Measurements from ENCODE around the gene WDR45B. TPM values are rescaled to one million over a fixed set of nuclear protein-coding genes. Genes with fewer than 3 reads are reported as not detected.

WDR45B gene
- total RNA-seq, 1 experiment from 2014 or later, result 96.5 TPM

DNA sequence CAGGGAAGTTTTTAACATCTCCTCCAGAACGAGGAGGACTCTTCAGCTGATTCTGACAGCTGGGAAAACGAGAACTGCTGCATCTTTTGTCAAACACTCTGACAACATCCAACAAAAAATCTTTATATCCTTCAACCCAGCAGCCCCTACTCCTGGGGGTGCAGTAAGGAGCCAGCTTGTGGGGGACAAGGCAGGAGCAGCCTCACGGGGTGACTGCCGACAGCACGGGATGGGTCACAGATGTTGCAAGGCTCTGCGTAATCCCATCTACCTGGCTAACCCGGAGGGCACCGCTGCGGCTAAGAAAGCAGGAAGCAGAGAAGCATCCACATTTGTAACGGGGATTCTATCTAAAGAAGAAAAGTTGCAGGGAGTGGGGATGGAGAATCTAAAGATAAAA is 28.6 kb downstream of the WDR45B start (continued):
- TF ChIP-seq, protein P1, sequence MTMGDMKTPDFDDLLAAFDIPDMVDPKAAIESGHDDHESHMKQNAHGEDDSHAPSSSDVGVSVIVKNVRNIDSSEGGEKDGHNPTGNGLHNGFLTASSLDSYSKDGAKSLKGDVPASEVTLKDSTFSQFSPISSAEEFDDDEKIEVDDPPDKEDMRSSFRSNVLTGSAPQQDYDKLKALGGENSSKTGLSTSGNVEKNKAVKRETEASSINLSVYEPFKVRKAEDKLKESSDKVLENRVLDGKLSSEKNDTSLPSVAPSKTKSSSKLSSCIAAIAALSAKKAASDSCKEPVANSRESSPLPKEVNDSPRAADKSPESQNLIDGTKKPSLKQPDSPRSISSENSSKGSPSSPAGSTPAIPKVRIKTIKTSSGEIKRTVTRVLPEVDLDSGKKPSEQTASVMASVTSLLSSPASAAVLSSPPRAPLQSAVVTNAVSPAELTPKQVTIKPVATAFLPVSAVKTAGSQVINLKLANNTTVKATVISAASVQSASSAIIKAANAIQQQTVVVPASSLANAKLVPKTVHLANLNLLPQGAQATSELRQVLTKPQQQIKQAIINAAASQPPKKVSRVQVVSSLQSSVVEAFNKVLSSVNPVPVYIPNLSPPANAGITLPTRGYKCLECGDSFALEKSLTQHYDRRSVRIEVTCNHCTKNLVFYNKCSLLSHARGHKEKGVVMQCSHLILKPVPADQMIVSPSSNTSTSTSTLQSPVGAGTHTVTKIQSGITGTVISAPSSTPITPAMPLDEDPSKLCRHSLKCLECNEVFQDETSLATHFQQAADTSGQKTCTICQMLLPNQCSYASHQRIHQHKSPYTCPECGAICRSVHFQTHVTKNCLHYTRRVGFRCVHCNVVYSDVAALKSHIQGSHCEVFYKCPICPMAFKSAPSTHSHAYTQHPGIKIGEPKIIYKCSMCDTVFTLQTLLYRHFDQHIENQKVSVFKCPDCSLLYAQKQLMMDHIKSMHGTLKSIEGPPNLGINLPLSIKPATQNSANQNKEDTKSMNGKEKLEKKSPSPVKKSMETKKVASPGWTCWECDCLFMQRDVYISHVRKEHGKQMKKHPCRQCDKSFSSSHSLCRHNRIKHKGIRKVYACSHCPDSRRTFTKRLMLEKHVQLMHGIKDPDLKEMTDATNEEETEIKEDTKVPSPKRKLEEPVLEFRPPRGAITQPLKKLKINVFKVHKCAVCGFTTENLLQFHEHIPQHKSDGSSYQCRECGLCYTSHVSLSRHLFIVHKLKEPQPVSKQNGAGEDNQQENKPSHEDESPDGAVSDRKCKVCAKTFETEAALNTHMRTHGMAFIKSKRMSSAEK (CRISPR knock-in tag; IDR thresholded peaks at IDR 0.05; ENCODE audit: borderline replicate concordance), result no peak
- no peak for TF ChIP-seq ZBTB21 (CRISPR knock-in tag; IDR thresholded peaks at IDR 0.05; ENCODE audit: borderline replicate concordance)
- no peak for TF ChIP-seq GTF2I (CRISPR knock-in tag; conservative IDR thresholded peaks at IDR 0.05)
- TF ChIP-seq ELF4 (CRISPR knock-in tag; IDR thresholded peaks at IDR 0.05; ENCODE audit: low read depth), result no peak
- TF ChIP-seq TEAD4 (CRISPR knock-in tag; IDR thresholded peaks at IDR 0.05), result no peak
- TF ChIP-seq SMAD3 (CRISPR knock-in tag; IDR thresholded peaks at IDR 0.05; ENCODE audit: borderline replicate concordance), result no peak
- TF ChIP-seq, protein P2, sequence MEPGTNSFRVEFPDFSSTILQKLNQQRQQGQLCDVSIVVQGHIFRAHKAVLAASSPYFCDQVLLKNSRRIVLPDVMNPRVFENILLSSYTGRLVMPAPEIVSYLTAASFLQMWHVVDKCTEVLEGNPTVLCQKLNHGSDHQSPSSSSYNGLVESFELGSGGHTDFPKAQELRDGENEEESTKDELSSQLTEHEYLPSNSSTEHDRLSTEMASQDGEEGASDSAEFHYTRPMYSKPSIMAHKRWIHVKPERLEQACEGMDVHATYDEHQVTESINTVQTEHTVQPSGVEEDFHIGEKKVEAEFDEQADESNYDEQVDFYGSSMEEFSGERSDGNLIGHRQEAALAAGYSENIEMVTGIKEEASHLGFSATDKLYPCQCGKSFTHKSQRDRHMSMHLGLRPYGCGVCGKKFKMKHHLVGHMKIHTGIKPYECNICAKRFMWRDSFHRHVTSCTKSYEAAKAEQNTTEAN (CRISPR knock-in tag; IDR thresholded peaks at IDR 0.05), result no peak
- TF ChIP-seq NR1H2 (CRISPR knock-in tag; IDR thresholded peaks at IDR 0.05), result no peak
- no peak for TF ChIP-seq ZNF416 (CRISPR knock-in tag; IDR thresholded peaks at IDR 0.05)
- TF ChIP-seq, protein P3, sequence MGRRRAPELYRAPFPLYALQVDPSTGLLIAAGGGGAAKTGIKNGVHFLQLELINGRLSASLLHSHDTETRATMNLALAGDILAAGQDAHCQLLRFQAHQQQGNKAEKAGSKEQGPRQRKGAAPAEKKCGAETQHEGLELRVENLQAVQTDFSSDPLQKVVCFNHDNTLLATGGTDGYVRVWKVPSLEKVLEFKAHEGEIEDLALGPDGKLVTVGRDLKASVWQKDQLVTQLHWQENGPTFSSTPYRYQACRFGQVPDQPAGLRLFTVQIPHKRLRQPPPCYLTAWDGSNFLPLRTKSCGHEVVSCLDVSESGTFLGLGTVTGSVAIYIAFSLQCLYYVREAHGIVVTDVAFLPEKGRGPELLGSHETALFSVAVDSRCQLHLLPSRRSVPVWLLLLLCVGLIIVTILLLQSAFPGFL (CRISPR knock-in tag; IDR thresholded peaks at IDR 0.05; ENCODE audit: borderline replicate concordance), result no peak
- TF ChIP-seq, protein P4, sequence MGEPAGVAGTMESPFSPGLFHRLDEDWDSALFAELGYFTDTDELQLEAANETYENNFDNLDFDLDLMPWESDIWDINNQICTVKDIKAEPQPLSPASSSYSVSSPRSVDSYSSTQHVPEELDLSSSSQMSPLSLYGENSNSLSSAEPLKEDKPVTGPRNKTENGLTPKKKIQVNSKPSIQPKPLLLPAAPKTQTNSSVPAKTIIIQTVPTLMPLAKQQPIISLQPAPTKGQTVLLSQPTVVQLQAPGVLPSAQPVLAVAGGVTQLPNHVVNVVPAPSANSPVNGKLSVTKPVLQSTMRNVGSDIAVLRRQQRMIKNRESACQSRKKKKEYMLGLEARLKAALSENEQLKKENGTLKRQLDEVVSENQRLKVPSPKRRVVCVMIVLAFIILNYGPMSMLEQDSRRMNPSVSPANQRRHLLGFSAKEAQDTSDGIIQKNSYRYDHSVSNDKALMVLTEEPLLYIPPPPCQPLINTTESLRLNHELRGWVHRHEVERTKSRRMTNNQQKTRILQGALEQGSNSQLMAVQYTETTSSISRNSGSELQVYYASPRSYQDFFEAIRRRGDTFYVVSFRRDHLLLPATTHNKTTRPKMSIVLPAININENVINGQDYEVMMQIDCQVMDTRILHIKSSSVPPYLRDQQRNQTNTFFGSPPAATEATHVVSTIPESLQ (CRISPR knock-in tag; IDR thresholded peaks at IDR 0.05), result no peak

DNA sequence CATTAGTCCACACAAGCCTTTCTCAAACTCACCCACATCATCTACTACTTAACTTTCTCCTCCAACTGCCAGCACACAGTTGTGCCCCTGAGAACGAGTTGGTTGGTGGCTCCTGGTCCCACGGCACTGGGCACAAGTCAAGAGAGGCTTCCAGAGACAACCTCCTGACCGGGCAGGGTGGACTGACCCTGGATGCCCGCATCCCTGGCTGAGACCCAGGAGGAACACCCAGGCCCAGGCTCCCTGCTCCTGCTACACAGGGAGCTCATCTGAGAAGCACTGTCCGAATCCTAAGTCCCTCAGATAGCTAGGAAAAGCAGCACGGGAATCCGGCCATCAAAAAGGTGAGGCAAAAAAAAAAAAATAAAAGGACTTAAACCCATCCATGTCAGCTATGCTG is 29.0 kb downstream of the WDR45B start:
- H3K36me3 Mint-ChIP-seq, result peaks cover 59% of the 10 kb centered on the region
- H3K9me3 Mint-ChIP-seq, result no peaks in the 10 kb centered on the region
- H3K4me1 Mint-ChIP-seq, result no peaks in the 10 kb centered on the region
- no peak overlapping the region for H3K27ac Mint-ChIP-seq
- no peak for ATAC-seq
- ChIA-PET CTCF (interaction anchor here (0.6 kb wide), 1 partner anchor 187 kb away, joined by 3 read pairs; no protein-coding TSS in a partner anchor), POLR2A (no interaction called here)
- H3K27me3 Mint-ChIP-seq (ENCODE audit: low read depth), result no peaks in the 10 kb centered on the region
- DNase-seq (ENCODE audit: low spot score), result no peak
- H3K4me3 Mint-ChIP-seq, result no peak overlapping the region
- TF ChIP-seq ELF4 (CRISPR knock-in tag; IDR thresholded peaks at IDR 0.05; ENCODE audit: low read depth) (no peak), CREM (CRISPR knock-in tag; IDR thresholded peaks at IDR 0.05) (no peak), GABPB1 (CRISPR knock-in tag; IDR thresholded peaks at IDR 0.05) (no peak), SMAD4 (CRISPR knock-in tag; IDR thresholded peaks at IDR 0.05) (no peak), SOX15 (CRISPR knock-in tag; IDR thresholded peaks at IDR 0.05) (no peak), GTF2I (CRISPR knock-in tag; conservative IDR thresholded peaks at IDR 0.05) (no peak), CBFB (CRISPR knock-in tag; IDR thresholded peaks at IDR 0.05; ENCODE audit: low read depth) (no peak), OVOL2 (CRISPR knock-in tag; IDR thresholded peaks at IDR 0.05; ENCODE audit: borderline replicate concordance) (no peak)
- TF ChIP-seq, protein P5, sequence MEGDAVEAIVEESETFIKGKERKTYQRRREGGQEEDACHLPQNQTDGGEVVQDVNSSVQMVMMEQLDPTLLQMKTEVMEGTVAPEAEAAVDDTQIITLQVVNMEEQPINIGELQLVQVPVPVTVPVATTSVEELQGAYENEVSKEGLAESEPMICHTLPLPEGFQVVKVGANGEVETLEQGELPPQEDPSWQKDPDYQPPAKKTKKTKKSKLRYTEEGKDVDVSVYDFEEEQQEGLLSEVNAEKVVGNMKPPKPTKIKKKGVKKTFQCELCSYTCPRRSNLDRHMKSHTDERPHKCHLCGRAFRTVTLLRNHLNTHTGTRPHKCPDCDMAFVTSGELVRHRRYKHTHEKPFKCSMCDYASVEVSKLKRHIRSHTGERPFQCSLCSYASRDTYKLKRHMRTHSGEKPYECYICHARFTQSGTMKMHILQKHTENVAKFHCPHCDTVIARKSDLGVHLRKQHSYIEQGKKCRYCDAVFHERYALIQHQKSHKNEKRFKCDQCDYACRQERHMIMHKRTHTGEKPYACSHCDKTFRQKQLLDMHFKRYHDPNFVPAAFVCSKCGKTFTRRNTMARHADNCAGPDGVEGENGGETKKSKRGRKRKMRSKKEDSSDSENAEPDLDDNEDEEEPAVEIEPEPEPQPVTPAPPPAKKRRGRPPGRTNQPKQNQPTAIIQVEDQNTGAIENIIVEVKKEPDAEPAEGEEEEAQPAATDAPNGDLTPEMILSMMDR (IDR thresholded peaks at IDR 0.05), result no peak
- TF ChIP-seq, protein P6, sequence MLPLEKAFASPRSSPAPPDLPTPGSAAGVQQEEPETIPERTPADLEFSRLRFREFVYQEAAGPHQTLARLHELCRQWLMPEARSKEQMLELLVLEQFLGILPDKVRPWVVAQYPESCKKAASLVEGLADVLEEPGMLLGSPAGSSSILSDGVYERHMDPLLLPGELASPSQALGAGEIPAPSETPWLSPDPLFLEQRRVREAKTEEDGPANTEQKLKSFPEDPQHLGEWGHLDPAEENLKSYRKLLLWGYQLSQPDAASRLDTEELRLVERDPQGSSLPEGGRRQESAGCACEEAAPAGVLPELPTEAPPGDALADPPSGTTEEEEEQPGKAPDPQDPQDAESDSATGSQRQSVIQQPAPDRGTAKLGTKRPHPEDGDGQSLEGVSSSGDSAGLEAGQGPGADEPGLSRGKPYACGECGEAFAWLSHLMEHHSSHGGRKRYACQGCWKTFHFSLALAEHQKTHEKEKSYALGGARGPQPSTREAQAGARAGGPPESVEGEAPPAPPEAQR (CRISPR knock-in tag; IDR thresholded peaks at IDR 0.05), result no peak
- TF ChIP-seq, protein P7, sequence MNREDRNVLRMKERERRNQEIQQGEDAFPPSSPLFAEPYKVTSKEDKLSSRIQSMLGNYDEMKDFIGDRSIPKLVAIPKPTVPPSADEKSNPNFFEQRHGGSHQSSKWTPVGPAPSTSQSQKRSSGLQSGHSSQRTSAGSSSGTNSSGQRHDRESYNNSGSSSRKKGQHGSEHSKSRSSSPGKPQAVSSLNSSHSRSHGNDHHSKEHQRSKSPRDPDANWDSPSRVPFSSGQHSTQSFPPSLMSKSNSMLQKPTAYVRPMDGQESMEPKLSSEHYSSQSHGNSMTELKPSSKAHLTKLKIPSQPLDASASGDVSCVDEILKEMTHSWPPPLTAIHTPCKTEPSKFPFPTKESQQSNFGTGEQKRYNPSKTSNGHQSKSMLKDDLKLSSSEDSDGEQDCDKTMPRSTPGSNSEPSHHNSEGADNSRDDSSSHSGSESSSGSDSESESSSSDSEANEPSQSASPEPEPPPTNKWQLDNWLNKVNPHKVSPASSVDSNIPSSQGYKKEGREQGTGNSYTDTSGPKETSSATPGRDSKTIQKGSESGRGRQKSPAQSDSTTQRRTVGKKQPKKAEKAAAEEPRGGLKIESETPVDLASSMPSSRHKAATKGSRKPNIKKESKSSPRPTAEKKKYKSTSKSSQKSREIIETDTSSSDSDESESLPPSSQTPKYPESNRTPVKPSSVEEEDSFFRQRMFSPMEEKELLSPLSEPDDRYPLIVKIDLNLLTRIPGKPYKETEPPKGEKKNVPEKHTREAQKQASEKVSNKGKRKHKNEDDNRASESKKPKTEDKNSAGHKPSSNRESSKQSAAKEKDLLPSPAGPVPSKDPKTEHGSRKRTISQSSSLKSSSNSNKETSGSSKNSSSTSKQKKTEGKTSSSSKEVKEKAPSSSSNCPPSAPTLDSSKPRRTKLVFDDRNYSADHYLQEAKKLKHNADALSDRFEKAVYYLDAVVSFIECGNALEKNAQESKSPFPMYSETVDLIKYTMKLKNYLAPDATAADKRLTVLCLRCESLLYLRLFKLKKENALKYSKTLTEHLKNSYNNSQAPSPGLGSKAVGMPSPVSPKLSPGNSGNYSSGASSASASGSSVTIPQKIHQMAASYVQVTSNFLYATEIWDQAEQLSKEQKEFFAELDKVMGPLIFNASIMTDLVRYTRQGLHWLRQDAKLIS (CRISPR knock-in tag; IDR thresholded peaks at IDR 0.05; ENCODE audit: borderline replicate concordance), result no peak
